HG03159 (cell line): Measurements from ENCODE around the gene MSMP.

Experiments
- ATAC-seq: cut with Tn5 transposase; IDR thresholded peaks from one replicate; pipeline ENCODE4 v1.9.1; 2021; ENCODE audit warnings: mild to moderate bottlenecking, moderate library complexity; ENCODE audit not compliant: unreplicated experiment

The MSMP gene, protein sequence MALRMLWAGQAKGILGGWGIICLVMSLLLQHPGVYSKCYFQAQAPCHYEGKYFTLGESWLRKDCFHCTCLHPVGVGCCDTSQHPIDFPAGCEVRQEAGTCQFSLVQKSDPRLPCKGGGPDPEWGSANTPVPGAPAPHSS

DNA sequence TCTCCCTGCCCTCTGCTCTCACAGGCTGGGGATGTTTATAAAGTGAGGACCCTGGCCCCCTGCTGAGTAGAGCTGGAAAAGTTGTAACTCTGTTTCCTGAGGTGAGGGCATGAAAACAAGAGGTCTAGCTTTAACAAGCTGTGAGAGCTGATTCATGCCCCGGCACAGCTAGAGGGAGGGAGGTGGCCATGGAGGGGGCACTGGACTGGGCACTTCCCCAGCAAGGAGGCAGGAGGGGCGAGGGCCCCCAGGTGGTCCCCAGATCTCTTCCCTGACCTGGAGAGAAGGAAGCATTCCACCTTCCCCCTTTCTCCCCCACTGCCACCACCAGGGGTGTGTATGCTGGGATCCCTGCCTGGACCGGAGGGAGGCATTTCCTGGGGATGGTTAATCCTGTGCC lies at the start of gene MSMP:
Gene MSMP (minus strand): TSS at position 13 of the 400 bp plus-strand sequence. CDS start 147 bp downstream, outside the sequence.
- ATAC-seq = no peak

DNA sequence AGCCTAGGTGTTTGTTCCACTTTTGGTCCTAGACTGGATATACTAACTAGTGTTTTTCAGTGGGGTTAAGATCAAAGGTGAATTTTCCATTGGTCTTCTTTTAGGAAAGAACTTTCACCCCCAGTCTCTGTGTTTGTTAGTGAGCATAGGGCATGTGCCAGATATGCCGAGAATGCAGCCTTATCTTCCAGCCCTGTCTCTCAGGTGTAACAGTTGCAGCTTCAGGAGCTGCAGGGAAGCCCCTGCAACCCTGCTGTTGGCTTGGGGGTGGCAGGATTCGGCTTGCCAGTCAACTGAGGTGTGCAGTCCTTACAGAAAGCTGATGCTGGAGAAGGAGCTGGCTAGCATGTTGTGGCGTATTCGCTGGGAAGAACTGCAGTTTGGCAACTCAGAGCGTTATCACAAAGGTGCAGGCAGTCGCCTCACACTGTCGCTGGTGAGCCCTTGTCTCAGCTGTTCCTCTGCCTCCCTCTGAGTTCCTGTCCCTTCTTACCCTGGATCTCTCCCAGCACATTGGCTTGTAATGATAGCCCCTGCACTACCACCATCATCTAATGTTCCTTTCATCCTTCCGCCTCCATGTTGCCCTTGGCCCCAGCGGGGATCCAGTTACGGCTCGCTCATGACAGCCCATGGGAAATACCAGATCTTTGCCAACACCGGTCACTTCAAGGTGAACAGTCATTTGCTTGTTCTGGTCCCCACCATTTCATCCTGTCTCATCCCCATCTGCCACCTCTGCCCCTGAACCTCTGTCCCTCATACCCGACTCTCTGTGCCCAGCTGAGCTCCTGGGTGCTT lies 47.5 kb upstream of the MSMP start:
- ATAC-seq = no peak

DNA sequence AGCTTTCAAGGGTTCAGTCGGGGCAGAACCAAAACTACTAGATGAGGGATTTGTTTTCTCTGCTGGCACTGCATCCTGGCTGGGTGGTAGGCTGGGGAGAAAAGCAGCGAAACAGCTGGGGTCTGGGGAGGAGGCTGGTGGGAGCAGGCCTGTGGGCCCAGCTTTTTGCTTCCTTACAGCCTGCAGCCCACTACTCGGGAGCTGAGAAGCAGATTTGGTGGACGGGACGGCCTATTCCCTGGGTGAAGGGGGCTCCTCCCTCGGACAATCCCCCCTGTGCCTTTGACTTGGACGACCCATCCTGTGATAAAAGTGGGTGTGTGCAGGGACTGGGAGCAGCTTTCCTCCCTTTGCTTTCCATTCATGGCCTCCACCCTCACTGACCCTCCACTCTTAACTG lies 46.5 kb upstream of the MSMP start:
- no peak for ATAC-seq

DNA sequence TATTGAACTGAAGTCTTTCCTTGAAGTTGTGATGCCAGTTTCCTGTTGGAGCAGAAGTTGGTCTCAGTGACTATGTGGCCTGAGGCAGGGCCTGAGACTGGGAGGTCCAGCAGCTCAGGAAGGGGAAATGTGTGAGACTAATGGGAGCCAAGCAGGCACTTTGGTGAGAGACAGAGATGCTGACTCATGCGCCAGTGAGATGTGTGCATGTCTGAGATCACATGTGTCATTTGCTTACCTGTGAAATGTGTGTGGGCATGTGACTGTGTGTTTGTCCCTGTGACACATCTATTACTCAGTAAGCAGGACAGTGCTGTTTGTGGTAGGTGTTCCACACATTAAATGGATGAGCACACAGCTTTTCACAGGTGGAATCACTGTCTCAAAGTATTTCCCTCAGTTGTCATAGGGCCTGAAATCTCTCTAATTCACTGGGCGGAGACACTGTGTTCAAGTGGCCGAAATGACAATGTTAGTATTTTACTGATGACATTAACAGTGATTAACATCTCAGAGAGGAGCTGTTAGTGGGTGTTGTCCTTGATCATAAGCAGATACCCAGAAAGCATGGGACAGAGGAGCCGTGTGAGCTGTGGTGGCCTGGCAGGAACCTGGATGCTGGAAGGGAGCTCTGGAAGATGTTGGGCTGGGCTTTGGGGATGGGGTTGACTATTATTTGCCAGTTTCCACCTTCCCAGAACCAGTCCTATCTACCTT lies 44.7 kb upstream of the MSMP start:
- ATAC-seq = no peak

DNA sequence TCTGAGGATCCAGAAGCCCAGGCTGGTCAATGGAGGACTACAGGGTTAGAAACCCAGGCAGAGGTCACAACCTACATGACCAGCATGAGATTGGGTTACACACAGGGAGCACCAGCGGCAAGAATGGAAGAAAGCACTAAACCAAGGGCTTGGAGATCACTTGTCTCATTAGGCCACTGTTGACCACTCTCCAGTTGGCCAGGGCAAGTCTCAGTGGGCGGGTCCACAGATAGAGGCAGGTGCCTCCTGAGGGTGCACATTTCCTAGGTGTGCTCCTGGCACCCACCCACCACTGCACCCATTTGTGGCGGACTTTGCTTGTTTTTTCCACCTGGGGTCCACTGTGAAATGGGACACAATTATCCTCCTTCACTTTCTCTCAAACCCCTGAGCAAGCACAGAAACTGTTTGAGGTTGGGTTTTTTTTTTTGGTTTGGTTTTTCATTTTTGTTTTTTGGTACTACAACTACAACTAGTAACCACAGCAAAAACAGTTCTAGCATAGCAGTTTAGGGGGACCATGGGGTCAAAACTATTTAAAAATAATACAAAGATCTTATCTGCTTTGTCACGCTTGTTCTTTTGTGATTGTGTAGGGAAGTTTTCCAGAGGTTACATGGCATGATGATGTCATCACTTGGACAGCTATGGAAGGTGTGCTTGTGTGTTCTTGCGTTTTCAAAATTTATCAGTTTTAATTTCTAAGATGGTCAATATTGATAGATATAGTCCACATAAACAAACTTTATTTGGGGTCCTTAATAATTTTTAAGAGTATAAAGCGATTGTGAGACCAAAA lies 43.4 kb upstream of the MSMP start:
- no peak for ATAC-seq

DNA sequence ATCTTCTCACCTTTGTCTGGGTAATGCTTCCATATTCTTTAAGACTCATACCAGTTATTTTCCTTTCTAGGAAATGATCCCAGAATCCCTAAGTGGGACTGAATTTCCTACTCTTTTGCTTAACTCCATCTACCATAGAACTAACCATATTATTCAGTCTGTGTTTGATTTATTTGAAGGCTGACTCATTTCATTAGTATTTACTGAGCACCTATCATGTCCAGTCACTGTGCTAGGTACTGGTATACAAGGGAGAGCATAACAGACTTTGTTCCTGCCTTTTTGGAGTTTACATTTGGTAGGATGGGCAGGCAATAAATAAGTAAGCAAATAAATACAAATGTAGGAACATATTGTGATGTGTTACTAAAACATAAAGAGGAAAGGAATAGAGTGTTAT lies 41.6 kb upstream of the MSMP start:
- ATAC-seq = no peak

DNA sequence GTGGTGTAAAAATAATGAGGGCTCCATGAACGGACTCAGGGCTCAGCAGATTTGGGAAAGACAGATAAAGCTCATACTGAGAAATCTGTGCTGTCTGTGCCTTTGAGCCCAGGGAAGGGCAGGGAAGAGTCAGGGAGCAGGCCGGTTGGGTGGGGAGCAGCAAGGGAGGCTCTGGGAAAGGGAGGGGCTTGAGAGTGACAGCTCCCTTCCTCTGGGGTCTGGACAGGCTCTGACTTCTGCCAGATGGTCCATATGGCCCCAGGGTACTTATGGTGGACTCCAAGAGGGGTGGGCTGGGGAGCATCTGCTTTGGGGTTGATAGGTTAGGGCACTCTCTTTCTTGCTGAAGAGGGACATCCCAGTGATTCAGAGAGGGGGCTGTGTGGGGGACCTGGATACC lies 39.4 kb upstream of the MSMP start:
- no peak for ATAC-seq

DNA sequence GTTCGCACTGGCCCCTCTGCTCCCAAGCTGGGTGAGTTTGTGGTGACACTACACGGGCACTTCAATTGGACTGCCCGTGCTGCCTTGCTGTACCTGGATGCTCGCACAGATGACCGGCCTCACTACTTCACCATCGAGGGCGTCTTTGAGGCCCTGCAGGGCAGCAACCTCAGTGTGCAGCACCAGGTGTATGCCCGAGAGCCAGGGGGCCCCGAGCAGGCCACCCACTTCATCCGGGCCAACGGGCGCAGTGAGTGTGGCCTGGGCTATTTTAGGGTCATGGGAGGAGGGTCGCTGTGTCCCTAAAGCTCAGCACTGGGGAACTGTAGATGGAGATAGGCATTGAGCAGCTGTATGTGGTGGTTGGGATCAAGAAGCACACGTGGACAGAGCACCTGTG lies 38.8 kb upstream of the MSMP start:
- ATAC-seq = no peak

DNA sequence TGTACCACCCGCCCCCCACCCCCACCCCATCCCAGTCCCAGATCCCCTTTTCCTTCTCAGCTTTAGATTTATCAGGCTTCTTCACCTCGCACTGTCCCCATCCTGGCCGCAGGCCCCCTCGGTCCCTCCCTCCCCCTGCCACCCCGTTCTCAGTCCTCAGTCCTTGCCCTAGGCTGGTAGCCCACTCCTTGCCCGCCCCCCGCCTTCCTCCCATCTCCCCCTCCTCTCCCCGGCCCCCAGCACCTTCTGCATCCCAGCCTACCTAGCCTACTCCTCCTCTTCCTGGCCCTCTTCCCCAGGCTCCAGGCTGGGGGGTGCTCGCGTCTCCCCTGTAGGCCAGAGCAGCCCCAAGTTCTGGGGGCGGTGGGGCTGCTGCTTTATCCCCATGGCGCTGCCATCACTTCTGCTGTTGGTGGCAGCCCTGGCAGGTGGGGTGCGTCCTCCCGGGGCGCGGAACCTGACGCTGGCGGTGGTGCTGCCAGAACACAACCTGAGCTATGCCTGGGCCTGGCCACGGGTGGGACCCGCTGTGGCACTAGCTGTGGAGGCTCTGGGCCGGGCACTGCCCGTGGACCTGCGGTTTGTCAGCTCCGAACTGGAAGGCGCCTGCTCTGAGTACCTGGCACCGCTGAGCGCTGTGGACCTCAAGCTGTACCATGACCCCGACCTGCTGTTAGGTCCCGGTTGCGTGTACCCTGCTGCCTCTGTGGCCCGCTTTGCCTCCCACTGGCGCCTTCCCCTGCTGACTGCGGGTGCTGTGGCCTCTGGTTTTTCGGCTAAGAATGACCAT lies 38.1 kb upstream of the MSMP start:
- no peak for ATAC-seq

DNA sequence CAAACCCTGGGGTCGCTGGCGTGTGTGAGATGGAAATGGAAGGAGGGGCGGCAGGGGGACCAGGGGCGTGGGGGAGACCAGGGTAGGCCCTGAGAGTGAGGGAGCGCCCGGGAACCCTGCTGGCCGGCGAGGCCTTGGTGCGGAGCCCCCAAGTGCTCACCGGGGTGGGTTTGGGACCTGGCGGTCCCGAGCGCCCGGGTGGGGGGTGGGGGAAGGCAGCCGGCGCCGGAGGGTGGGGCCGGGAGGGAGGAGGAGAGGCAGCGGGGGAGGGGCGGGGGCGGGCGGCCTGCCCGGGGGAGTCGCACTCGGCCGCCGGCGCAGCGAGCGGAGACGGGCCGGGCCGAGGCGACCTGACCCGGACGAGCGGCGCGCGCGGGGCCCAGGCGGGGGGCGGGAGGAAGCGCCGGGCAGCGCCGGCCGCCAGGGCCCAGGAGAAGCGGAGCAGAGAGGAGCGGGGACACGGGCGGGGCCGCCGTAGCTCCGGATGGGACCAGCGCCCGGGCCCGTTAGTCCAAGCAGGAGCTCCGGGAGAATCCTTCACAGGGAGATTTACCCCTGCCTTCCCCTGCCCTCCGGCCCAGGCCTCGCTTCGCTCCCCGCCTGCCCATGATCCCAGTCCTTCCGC lies 37.3 kb upstream of the MSMP start, which contains the start of gene NPR2:
Gene NPR2 (plus strand): TSS at position 295 of the 625 bp plus-strand sequence. CDS start 818 bp downstream, outside the sequence.
- no peak for ATAC-seq

DNA sequence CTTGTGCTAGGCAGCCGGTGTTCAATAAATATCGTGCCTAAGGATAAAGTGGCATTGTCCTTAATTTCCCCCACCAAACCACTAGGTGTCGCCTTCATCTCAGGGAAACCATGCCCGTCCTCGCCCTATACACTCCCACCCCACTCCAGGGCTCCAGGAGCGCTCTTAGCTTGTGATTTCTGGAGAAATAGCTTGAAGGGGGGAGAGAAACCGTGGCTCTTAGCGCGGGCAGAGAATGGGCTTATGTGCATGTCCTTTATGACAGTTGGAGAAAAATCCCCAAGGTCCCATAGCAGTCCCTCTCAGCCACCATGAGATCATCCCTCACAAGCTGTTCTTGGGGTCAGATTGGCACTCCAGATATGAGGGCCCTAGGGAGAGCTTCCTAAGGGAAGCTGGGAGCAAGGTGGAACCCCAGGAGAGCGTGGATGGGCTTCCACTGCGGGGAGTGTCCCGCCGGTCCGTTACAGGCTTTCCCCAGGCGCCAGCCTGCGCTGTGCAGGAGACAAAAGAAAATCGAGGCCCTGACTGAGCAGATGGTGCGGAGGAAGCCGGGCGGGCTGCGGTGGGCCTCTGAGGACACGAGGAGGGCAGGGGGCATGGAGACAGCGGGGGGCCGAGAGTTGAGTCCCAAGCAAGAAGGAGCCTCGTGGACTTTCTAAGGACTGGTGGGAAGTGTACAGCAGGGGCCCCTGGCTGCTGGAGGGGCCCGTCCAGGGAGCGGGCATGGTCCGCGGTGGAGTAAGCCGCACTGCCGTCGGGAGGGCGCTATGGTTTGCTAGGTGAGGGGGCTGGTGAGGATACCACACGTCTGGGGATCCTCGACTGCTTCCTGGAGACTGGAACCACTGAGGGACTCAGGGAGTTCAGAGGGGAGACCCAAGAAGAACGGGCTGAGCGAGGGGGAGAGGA lies 36.6 kb upstream of the MSMP start:
- ATAC-seq = no peak

DNA sequence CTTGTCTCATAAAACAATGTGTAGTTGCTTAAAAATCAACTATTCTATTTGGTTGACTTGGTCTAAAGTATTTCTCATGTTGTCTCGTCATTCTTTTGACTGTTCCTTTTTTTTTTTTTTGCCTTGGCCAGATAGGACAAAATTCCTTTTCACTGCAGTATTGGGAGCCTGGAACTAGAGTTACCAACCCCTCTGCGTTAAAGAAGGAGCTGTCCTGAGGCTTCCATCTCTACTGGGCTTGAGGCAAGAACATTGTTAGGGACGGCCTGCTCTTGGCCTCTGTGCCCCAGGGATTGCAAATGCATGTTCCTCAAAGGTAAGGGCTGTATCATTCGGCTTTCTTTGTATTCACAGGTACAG lies 35.9 kb upstream of the MSMP start:
- no peak for ATAC-seq

DNA sequence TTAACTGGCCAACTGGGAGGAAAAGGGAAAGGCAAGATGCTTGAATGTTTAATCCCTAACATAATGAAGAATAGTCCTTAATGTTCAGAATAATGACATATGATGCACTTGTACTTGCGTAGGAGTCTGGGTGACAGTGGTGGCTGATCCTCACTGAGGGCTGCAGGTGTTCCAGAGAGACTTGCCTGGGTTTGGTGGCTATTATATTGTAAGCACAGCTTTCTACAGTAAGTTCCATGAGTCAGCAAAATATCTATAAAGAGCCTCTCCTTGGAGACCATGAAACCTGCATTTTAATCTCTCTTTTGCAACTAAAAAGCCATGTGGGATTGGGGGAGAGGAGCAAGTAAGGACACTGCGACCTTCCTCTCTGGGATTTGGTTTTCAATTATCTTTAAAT lies 35.5 kb upstream of the MSMP start:
- ATAC-seq = no peak

DNA sequence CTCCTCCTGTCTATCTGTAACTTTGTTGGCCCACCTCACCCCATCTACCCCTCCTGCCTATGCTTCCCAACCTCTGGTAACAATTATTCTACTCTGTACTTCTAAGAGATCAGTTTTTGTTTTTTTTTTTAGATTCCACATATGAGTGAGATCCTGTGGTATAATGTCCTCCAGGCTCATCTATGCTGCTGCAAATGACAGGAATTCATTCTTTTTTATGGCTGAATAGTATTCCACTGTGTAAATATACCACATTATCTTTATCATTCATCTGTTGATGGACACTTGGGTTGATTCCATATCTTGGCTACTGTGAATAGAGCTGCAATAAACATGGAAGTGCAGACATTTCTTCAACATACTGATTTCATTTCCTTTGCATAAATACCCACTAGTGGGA lies 29.3 kb upstream of the MSMP start:
- ATAC-seq = no peak

DNA sequence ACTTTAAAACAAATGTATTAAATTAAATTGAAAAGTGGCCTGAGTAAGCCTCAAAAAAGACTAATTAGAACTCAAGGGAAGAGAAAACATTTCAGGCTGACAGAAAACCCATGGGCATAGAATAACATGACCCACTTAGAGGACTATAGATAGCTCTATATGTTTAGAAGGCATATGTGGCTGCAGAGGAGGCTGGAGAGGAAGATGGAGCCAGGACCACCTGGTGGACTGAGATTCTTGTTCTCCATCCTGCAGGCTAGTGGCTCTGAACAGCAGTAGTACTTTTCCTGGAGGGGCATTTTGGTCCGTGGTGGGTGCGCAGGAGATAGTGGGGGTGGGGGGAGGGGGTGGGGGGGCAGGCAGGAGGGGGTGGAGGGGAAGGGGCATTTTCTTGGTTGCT lies 27.0 kb upstream of the MSMP start:
- ATAC-seq = no peak

DNA sequence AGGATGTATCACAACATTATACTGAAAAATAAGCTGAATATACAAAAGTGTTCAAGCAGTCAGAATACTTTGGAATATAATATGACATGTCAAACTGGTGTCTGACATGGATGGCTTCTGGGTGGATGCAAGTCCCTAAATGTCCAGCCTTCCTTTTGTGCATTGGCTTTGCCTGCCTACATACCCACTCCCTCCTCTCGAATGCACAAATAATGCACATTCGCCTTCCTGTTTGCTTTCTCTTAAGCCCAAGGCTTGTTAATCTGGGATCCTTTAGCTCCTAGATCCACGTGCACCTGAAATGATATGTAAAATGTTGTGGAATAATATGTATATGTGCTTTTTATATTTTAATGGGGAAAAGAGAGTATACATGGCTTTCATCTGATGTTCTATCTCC lies 24.4 kb upstream of the MSMP start:
- ATAC-seq = no peak

DNA sequence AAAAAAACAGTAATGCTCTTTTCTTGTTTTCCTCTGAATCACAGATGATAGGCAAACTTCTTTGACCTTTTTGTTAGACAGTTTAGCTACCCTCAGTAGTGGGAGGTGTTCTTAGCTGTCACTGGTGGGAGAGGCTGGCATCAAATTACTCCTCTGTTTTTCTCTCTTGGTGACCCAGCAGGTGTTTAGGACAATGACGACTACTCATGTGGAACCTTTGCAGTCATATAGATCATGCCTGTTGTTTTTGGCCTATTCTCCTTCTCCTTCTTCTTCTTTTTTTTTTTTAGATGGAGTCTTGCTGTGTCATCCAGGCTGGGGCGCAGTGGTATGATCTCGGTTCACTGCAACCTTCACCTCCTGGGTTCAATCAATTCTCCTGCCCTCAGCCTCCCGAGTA lies 21.9 kb upstream of the MSMP start:
- no peak for ATAC-seq

DNA sequence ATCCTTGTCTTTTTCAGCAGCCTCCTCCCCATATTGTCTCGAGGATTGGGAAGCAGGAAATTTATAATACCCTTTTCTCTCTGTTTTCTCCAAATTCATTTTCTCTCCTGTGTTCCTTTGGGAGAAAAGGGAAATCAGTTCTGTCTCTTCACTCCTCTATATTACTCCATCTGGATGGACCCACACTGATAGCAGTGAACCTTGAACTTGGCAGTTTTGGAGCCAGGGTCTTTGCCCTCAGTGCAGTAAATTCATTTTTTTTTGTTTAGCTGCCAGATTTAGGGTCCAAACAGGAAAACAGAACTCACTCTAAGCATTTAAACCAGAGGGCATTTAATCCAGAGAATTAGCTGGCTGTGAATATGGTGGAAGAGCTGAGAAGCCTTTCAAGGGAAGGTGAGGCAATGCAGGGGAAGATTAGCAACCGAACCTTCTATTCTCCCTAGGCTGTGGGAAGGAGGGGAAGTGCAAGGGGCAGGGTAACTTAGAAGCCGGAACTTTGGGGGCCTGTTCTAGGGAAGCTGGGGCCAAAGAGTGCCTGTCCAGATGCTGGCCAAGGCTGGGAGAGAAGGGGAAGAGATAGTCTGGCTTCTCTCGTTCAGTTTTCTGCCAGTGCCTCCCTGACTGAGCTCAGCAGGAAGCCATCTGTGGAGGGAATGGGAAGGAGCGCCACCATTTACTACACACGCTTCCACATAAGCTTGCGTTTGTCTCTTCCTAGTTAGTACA lies 21.0 kb upstream of the MSMP start:
- no peak for ATAC-seq
